HL-60 (cell line): ENCODE data around the gene CAD.

ENCODE experiments used
- TF ChIP-seq, protein P1 (sequence below): IDR thresholded peaks from 2 replicates; pipeline ENCODE4 v1.6.1; 2012; ENCODE audit warnings: low read depth; ENCODE audit not compliant: insufficient replicate concordance
- TF ChIP-seq, protein P2 (sequence below): IDR thresholded peaks from one replicate; pipeline ENCODE4 v1.5.1; 2011; ENCODE audit warnings: low read length, control low read depth, inconsistent platforms; ENCODE audit not compliant: insufficient read depth

DNA sequence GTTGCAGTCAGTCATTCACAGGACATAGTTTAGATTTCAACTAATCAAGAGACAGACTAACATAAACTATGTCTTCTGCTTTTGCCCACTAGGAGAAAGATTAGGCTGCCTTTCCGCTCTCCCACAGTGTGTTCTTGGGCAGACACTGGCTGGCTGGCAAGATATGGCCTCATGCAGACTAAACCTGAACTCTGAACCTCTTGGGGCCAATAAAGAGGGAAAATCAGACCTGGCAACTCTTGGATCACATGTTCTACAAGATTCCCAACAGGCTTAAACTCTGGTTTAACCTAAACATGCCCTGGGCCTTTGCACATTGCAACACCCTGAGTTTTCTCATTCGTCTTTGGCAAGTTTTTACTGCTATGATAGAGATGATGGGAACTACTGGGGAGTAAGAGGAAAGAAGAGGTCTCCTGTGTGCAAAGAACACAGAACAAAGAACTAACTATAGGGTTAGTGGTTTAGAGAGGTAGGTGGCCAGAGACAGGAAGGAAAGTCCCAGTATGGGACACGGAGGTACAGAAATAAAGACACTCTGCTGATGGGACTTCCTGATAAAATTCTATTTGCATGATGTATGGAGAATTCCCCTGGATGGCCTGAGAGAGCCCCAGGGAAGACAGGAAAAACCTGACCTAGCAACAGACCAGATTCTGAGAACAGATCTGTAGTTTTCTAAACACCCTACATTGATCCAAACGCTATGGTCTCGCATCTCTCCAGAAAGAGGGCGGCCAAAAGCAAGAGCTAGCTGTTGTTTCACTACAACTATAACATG, 7.4 kb upstream of the CAD start:
- TF ChIP-seq, protein P1, sequence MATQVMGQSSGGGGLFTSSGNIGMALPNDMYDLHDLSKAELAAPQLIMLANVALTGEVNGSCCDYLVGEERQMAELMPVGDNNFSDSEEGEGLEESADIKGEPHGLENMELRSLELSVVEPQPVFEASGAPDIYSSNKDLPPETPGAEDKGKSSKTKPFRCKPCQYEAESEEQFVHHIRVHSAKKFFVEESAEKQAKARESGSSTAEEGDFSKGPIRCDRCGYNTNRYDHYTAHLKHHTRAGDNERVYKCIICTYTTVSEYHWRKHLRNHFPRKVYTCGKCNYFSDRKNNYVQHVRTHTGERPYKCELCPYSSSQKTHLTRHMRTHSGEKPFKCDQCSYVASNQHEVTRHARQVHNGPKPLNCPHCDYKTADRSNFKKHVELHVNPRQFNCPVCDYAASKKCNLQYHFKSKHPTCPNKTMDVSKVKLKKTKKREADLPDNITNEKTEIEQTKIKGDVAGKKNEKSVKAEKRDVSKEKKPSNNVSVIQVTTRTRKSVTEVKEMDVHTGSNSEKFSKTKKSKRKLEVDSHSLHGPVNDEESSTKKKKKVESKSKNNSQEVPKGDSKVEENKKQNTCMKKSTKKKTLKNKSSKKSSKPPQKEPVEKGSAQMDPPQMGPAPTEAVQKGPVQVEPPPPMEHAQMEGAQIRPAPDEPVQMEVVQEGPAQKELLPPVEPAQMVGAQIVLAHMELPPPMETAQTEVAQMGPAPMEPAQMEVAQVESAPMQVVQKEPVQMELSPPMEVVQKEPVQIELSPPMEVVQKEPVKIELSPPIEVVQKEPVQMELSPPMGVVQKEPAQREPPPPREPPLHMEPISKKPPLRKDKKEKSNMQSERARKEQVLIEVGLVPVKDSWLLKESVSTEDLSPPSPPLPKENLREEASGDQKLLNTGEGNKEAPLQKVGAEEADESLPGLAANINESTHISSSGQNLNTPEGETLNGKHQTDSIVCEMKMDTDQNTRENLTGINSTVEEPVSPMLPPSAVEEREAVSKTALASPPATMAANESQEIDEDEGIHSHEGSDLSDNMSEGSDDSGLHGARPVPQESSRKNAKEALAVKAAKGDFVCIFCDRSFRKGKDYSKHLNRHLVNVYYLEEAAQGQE = no peak
- TF ChIP-seq, protein P2, sequence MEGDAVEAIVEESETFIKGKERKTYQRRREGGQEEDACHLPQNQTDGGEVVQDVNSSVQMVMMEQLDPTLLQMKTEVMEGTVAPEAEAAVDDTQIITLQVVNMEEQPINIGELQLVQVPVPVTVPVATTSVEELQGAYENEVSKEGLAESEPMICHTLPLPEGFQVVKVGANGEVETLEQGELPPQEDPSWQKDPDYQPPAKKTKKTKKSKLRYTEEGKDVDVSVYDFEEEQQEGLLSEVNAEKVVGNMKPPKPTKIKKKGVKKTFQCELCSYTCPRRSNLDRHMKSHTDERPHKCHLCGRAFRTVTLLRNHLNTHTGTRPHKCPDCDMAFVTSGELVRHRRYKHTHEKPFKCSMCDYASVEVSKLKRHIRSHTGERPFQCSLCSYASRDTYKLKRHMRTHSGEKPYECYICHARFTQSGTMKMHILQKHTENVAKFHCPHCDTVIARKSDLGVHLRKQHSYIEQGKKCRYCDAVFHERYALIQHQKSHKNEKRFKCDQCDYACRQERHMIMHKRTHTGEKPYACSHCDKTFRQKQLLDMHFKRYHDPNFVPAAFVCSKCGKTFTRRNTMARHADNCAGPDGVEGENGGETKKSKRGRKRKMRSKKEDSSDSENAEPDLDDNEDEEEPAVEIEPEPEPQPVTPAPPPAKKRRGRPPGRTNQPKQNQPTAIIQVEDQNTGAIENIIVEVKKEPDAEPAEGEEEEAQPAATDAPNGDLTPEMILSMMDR = no peak
